Parathyroid adenoma (tissue), 2 donors: ENCODE data around the gene MT1F.

Experiments
- H2AFZ ChIP-seq: fragments of 300-600 bp; sonication (generic); one replicate; pipeline ENCODE4 v1.7.0; 2017; ENCODE audit warnings: antibody characterized with exemption, mild to moderate bottlenecking
- H3K27ac ChIP-seq: fragments of 300-600 bp; sonication (generic); one replicate; pipeline ENCODE4 v1.7.0; 2017
- H3K27me3 ChIP-seq: fragments of 300-600 bp; sonication (generic); one replicate; pipeline ENCODE4 v1.7.0; 2017; ENCODE audit warnings: low read length; ENCODE audit not compliant: control insufficient read depth, insufficient read depth
- H3K36me3 ChIP-seq: fragments of 300-600 bp; sonication (generic); one replicate; pipeline ENCODE4 v1.7.0; 2017; ENCODE audit warnings: low read length; ENCODE audit not compliant: control insufficient read depth, insufficient read depth
- H3K4me1 ChIP-seq: fragments of 300-600 bp; sonication (generic); one replicate; pipeline ENCODE4 v1.7.0; 2017; ENCODE audit warnings: control low read depth
- H3K4me2 ChIP-seq: fragments of 300-600 bp; sonication (generic); one replicate; pipeline ENCODE4 v1.7.0; 2017; ENCODE audit warnings: low read length
- H3K4me3 ChIP-seq: fragments of 300-600 bp; sonication (generic); one replicate; pipeline ENCODE4 v1.7.0; 2017; ENCODE audit warnings: low read depth, low read length
- H3K79me2 ChIP-seq: fragments of 300-600 bp; sonication (generic); one replicate; pipeline ENCODE4 v1.7.0; 2017; ENCODE audit warnings: control low read depth
- H3K9ac ChIP-seq: fragments of 300-600 bp; sonication (generic); one replicate; pipeline ENCODE4 v1.7.0; 2017; ENCODE audit warnings: mild to moderate bottlenecking
- H3K9me3 ChIP-seq: fragments of 300-600 bp; sonication (generic); one replicate; pipeline ENCODE4 v1.7.0; 2017; ENCODE audit warnings: low read length; ENCODE audit not compliant: control insufficient read depth
- CTCF ChIP-seq: fragments of 300-600 bp; sonication (generic); IDR thresholded peaks from one replicate; pipeline ENCODE4 v1.7.0; 2017; ENCODE audit warnings: antibody characterized with exemption, mild to moderate bottlenecking
- donor health status: primary hyperparathyroidism.

Gene MT1F

GRCh38 chr16:56683424-56684172 lies 25.8 kb downstream of the MT1F start:
- no peak for TF ChIP-seq CTCF
- Histone ChIP-seq H3K4me1 (peaks cover 19% of the 10 kb centered on the region), H3K79me2 (no peaks in the 10 kb centered on the region), H2AFZ (peak overlapping the region; percentile 9), H3K27ac (peak overlapping the region; percentile 79), H3K27me3 (no peaks in the 10 kb centered on the region), H3K4me2 (peak overlapping the region; percentile 73), H3K9me3 (no peaks in the 10 kb centered on the region), H3K36me3 (no peaks in the 10 kb centered on the region), H3K4me3 (no peak overlapping the region), H3K9ac (no peak overlapping the region)

- H3K4me3 ChIP-seq, result no peak overlapping the region
Measured at GRCh38 chr16:56684256-56684925, 26.6 kb downstream of the MT1F start.

GRCh38 chr16:56684926-56685590 lies 27.3 kb downstream of the MT1F start:
- Histone ChIP-seq H3K27me3 (no peaks in the 10 kb centered on the region), H3K27ac (no peak overlapping the region), H3K36me3 (no peaks in the 10 kb centered on the region), H3K4me1 (peaks cover 19% of the 10 kb centered on the region), H2AFZ (peak overlapping the region; percentile 51), H3K4me3 (no peak overlapping the region), H3K4me2 (no peak overlapping the region), H3K79me2 (no peaks in the 10 kb centered on the region), H3K9ac (no peak overlapping the region), H3K9me3 (no peaks in the 10 kb centered on the region)
- no peak for TF ChIP-seq CTCF

More at GRCh38 chr16:56684256-56684925, 26.6 kb downstream of the MT1F start:
- H3K27me3 ChIP-seq, result no peaks in the 10 kb centered on the region
- no peak for TF ChIP-seq CTCF
- H3K79me2 ChIP-seq, result no peaks in the 10 kb centered on the region
- H3K9me3 ChIP-seq, result no peaks in the 10 kb centered on the region
- H3K9ac ChIP-seq, result no peak overlapping the region
- H3K4me1 ChIP-seq, result peaks cover 19% of the 10 kb centered on the region
- no peak overlapping the region for H3K4me2 ChIP-seq
- H3K36me3 ChIP-seq, result no peaks in the 10 kb centered on the region
- no peak overlapping the region for H3K27ac ChIP-seq
- H2AFZ ChIP-seq, result no peak overlapping the region

- peaks cover 19% of the 10 kb centered on the region for H3K4me1 ChIP-seq
- H3K9ac ChIP-seq, result no peak overlapping the region
- no peak overlapping the region for H3K4me2 ChIP-seq
- H3K9me3 ChIP-seq, result no peaks in the 10 kb centered on the region
- no peaks in the 10 kb centered on the region for H3K27me3 ChIP-seq
- no peak overlapping the region for H3K27ac ChIP-seq
- no peak overlapping the region for H2AFZ ChIP-seq
- no peaks in the 10 kb centered on the region for H3K36me3 ChIP-seq
- no peaks in the 10 kb centered on the region for H3K79me2 ChIP-seq
- no peak for TF ChIP-seq CTCF
- H3K4me3 ChIP-seq, result no peak overlapping the region
Measured at GRCh38 chr16:56686758-56687157, 29.0 kb downstream of the MT1F start.
